ENCODE results near the gene B4GALT3. TPM values are rescaled to one million over a fixed set of nuclear protein-coding genes. Genes with fewer than 3 reads are reported as not detected.
A peak's percentile ranks its signal among the peaks of the same experiment; 100 is the strongest.

Gene B4GALT3
- total and polyA plus RNA-seq, 12 donors, result 11.5 to 28.9 (median 19.6) TPM

GRCh38 chr1:161198194-161198896 is 21.0 kb upstream of the B4GALT3 start:
- Histone ChIP-seq H3K4me1 (peaks cover 41 to 89% (median 79%) of the 10 kb centered on the region in 9 donors), H3K9me3 (no peaks in the 10 kb centered on the region), H3K4me3 (peak overlapping the region; percentile 28 to 67 (median 57)), H3K27me3 (no peaks in the 10 kb centered on the region), H3K36me3 (peaks cover 0 to 35% (median 0%) of the 10 kb centered on the region in 9 donors), H3K27ac (peak overlapping the region; percentile 80 to 100 (median 98))
- ATAC-seq (no peak), DNase-seq (peak in 1 of 2 donors; percentile 62)
- WGBS, 2 donors, result 22 to 25% methylated on average over 20 of the region's 20 CpGs
- TF ChIP-seq CTCF (IDR thresholded peaks at IDR 0.05), result no peak
- intact Hi-C loops (cut with DNase I), result loop anchor here in 4 of 10 donors (10.0 kb wide), 1 partner anchor 186 kb away; no protein-coding TSS in a partner anchor

GRCh38 chr1:161197560-161198193 is 20.4 kb upstream of the B4GALT3 start:
- intact Hi-C loops (cut with DNase I), result loop anchor here in 4 of 10 donors (10.0 kb wide), 1 partner anchor 187 kb away; no protein-coding TSS in a partner anchor
- WGBS, 2 donors, result 57 to 61% methylated on average over 11 of the region's 11 CpGs
- H3K4me1 ChIP-seq, result peaks cover 35 to 89% (median 79%) of the 10 kb centered on the region in 9 donors

GRCh38 chr1:161196521-161197451 is 19.5 kb upstream of the B4GALT3 start:
- Histone ChIP-seq H3K36me3 (peaks cover 0 to 49% (median 0%) of the 10 kb centered on the region in 9 donors), H3K27ac (peak overlapping the region; percentile 80 to 100 (median 98))

More at GRCh38 chr1:161197560-161198193, 20.4 kb upstream of the B4GALT3 start:
- DNase-seq (no peak), ATAC-seq (no peak)
- peak overlapping the region; percentile 28 to 67 (median 57) for H3K4me3 ChIP-seq
- H3K27me3 ChIP-seq, result no peaks in the 10 kb centered on the region
- peaks cover 0 to 40% (median 0%) of the 10 kb centered on the region in 9 donors for H3K36me3 ChIP-seq
- no peak for TF ChIP-seq CTCF (IDR thresholded peaks at IDR 0.05)
- H3K9me3 ChIP-seq, result no peaks in the 10 kb centered on the region
- peak overlapping the region; percentile 80 to 100 (median 98) for H3K27ac ChIP-seq

More at GRCh38 chr1:161196521-161197451, 19.5 kb upstream of the B4GALT3 start:
- intact Hi-C loops (cut with DNase I), result loop anchor here in 4 of 10 donors (10.0 kb wide), 1 partner anchor 188 kb away; no protein-coding TSS in a partner anchor
- peak in 1 of 8 donors; percentile 1 for ATAC-seq
- no peak for TF ChIP-seq CTCF (IDR thresholded peaks at IDR 0.05)
- WGBS, 2 donors, result 66% methylated on average over 27 of the region's 27 CpGs
- DNase-seq, result peak; percentile 52 to 60
- peaks cover 35 to 97% (median 81%) of the 10 kb centered on the region in 9 donors for H3K4me1 ChIP-seq
- H3K4me3 ChIP-seq, result peak overlapping the region; percentile 28 to 67 (median 57)
- H3K27me3 ChIP-seq, result no peaks in the 10 kb centered on the region
- H3K9me3 ChIP-seq, result no peaks in the 10 kb centered on the region

Measured in heart right ventricle (tissue), 16 donors.